ENCODE data around the gene CD276.

Gene CD276

DNA sequence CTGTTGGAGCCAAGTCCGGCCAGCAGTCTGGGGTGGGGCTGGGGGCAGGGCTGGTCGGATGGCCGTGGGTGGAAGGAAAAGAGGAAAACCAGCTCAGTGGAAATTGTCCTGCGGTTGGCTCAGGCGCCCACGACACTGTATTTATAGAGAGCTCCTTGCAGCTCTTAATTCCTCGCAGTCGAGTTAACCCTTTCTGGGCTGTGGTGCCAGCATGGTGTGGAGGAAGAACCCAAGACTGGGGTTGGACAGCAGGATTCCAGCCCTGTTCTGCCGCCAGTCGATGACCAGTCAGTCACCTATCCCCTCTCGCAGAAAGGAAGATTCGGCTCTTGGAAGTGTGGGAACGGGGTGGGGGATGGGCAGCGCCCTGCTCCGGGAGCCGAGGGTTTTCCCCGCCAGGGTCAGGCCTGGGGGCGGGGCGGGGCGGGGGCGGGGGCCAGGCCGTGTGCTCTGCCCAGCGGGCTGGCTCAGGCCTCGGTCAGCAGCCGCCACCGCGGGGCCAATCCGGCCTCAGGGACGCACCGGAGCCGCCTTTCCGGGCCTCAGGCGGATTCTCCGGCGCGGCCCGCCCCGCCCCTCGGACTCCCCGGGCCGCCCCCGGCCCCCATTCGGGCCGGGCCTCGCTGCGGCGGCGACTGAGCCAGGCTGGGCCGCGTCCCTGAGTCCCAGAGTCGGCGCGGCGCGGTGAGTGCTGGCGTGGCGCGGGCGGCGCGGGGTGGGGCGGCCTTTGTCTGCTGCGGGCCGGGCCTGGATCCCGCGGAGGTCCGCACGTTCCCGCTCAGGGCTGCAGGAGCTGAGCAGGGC lies at the start of gene CD276:
Gene CD276 (plus strand): TSS at position 607 of the 804 bp plus-strand sequence. CDS start 15,257 bp downstream, outside the sequence.
- no peak for TF ChIP-seq FOXM1 (IDR thresholded peaks at IDR 0.05; ENCODE audit: borderline replicate concordance, low read depth)
- TF ChIP-seq NFIC (IDR thresholded peaks at IDR 0.05): no peak
- peak; percentile 52 for TF ChIP-seq EGR1 (IDR thresholded peaks at IDR 0.05)
- 0 out of 2 replicates have a peak, but pooled peaks have one; percentile 7 for TF ChIP-seq TAF1 (IDR thresholded peaks at IDR 0.05; ENCODE audit: low read depth)
- TF ChIP-seq RAD21 (IDR thresholded peaks at IDR 0.05; ENCODE audit: low read depth): peak; percentile 37; the same call in 1 of the 2 replicates
- TF ChIP-seq YY1 (IDR thresholded peaks at IDR 0.05; ENCODE audit: low read depth): 0 out of 2 replicates have a peak, but pooled peaks have one; percentile 20

DNA sequence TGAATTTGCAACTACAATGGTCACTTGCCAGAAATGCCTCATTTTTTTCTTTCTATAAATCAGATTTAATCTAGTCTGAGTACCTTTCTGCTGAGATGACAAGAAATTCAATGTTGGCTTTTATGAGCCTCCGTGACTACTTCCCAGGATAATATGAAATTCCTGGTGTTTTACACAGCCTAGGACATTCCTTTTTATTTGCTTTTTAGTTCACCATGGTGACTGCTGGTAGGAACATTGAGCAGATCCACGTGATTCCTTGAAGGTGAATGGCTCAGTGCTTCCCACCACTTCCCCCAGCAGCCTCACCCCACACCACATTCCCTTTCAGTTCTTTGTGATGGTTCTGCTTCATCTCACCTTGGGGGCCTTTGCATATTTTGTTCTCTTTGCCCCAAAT lies 46.7 kb upstream of the CD276 start:
- TF ChIP-seq TEAD4 (IDR thresholded peaks at IDR 0.05) (no peak), ZBTB7A (IDR thresholded peaks at IDR 0.05; ENCODE audit: low read depth) (no peak), CREB1 (IDR thresholded peaks at IDR 0.05; ENCODE audit: low read depth) (no peak), YY1 (IDR thresholded peaks at IDR 0.05; ENCODE audit: low read depth) (no peak), NFIC (IDR thresholded peaks at IDR 0.05) (no peak), TAF1 (IDR thresholded peaks at IDR 0.05; ENCODE audit: low read depth) (no peak), EGR1 (IDR thresholded peaks at IDR 0.05) (no peak)

DNA sequence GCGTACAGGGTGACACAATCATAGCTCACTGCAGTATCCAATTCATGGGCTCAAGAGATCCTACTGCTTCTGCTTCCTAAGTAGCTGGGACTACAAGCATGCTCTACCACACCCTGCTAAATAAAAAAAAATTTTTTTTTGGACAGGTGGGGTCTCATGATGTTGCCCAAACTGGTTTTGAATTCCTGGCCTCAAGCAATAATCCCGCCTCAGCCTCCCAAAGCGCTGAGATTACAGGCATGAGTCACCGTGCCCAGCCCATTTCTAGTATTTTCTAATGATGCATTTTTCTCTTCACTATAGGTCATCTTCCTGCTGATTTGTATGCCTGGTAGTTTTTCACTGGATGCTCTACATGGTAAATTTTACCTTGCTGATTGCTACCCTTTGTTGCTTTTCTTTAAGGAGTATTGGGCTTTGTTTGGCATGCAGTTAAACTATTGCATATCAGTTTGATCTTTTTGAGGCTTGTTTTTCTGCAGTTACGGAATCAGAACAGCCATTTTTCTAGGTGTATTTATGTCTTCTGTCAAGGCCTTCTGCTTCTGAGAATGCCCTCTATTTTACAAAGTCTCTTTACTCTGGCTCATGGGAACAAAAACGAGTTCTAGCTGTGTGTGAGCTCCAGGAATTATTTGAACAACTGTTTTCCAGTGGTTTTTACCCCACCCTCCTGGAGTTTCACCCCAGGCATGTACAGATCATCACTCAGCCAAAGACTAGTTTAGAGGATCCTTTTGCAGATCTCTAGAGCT lies 36.7 kb upstream of the CD276 start:
- TF ChIP-seq FOXM1 (IDR thresholded peaks at IDR 0.05; ENCODE audit: borderline replicate concordance, low read depth) (no peak), YY1 (IDR thresholded peaks at IDR 0.05; ENCODE audit: low read depth) (no peak), TEAD4 (IDR thresholded peaks at IDR 0.05) (no peak), EGR1 (IDR thresholded peaks at IDR 0.05) (no peak), CREB1 (IDR thresholded peaks at IDR 0.05; ENCODE audit: low read depth) (no peak), ZBTB7A (IDR thresholded peaks at IDR 0.05; ENCODE audit: low read depth) (no peak), EP300 (IDR thresholded peaks at IDR 0.05; ENCODE audit: borderline replicate concordance) (no peak), TAF1 (IDR thresholded peaks at IDR 0.05; ENCODE audit: low read depth) (no peak), RAD21 (IDR thresholded peaks at IDR 0.05; ENCODE audit: low read depth) (no peak), TCF12 (IDR thresholded peaks at IDR 0.05; ENCODE audit: low read depth) (no peak), NFIC (IDR thresholded peaks at IDR 0.05) (no peak)
- TF ChIP-seq, protein P1, sequence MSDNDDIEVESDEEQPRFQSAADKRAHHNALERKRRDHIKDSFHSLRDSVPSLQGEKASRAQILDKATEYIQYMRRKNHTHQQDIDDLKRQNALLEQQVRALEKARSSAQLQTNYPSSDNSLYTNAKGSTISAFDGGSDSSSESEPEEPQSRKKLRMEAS (IDR thresholded peaks at IDR 0.05): no peak
- TF ChIP-seq, protein P2, sequence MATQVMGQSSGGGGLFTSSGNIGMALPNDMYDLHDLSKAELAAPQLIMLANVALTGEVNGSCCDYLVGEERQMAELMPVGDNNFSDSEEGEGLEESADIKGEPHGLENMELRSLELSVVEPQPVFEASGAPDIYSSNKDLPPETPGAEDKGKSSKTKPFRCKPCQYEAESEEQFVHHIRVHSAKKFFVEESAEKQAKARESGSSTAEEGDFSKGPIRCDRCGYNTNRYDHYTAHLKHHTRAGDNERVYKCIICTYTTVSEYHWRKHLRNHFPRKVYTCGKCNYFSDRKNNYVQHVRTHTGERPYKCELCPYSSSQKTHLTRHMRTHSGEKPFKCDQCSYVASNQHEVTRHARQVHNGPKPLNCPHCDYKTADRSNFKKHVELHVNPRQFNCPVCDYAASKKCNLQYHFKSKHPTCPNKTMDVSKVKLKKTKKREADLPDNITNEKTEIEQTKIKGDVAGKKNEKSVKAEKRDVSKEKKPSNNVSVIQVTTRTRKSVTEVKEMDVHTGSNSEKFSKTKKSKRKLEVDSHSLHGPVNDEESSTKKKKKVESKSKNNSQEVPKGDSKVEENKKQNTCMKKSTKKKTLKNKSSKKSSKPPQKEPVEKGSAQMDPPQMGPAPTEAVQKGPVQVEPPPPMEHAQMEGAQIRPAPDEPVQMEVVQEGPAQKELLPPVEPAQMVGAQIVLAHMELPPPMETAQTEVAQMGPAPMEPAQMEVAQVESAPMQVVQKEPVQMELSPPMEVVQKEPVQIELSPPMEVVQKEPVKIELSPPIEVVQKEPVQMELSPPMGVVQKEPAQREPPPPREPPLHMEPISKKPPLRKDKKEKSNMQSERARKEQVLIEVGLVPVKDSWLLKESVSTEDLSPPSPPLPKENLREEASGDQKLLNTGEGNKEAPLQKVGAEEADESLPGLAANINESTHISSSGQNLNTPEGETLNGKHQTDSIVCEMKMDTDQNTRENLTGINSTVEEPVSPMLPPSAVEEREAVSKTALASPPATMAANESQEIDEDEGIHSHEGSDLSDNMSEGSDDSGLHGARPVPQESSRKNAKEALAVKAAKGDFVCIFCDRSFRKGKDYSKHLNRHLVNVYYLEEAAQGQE (IDR thresholded peaks at IDR 0.05; ENCODE audit: low read depth): no peak
- TF ChIP-seq, protein P3, sequence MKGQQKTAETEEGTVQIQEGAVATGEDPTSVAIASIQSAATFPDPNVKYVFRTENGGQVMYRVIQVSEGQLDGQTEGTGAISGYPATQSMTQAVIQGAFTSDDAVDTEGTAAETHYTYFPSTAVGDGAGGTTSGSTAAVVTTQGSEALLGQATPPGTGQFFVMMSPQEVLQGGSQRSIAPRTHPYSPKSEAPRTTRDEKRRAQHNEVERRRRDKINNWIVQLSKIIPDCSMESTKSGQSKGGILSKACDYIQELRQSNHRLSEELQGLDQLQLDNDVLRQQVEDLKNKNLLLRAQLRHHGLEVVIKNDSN (IDR thresholded peaks at IDR 0.05): no peak

DNA sequence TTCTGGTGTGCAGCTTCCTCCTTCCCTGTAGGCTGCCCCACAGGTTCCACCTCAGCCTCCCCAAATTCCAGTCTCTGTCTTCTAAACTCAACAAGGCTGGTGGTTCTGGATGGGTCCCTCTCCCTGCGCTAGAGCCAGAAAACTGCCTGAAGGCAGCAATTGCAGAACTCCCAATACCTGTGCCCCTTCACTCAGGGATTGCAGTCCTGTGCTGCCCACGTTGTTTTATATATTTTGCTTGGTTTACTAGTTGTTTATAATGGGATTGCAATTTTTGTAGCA lies 36.2 kb upstream of the CD276 start:
- TF ChIP-seq, protein P2 (IDR thresholded peaks at IDR 0.05; ENCODE audit: low read depth): no peak
- TF ChIP-seq, protein P1 (IDR thresholded peaks at IDR 0.05): no peak
- TF ChIP-seq NFIC (IDR thresholded peaks at IDR 0.05) (no peak), EP300 (IDR thresholded peaks at IDR 0.05; ENCODE audit: borderline replicate concordance) (no peak), CEBPB (IDR thresholded peaks at IDR 0.05) (no peak), TAF1 (IDR thresholded peaks at IDR 0.05; ENCODE audit: low read depth) (no peak), TEAD4 (IDR thresholded peaks at IDR 0.05) (no peak), EGR1 (IDR thresholded peaks at IDR 0.05) (no peak)

DNA sequence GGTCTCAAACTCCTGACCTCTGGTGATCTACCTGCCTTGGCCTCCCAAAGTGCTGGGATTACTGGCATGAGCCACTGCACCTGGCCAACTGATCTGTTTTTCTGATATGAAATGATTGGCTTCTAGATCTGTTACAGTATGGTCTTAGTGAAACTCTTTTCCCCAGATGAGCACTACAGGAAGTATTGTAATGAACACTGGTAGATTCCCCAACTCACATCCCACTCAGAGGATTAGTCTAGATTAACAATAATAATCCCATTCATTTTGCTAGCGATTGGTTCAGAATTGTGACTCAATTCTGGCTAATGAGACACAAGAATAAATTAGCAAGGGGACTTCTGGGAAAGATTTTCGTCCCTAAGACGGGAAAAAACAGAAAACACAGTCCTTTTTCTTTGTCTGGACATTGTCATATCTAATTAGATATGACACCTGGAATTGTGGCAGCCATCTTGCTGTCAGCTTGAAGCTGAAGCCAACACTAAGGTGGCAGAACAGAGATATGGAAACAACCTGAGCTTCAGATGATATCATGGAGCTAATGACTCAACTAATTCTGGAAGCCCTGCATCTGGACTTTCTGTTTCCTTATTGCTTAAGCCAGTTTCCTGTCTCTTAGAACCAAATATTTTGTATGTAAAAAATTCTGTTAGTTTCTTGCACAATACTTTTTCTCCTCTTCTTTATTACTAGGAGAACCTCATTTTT lies 33.6 kb upstream of the CD276 start:
- TF ChIP-seq, protein P3 (IDR thresholded peaks at IDR 0.05): no peak
- TF ChIP-seq EGR1 (IDR thresholded peaks at IDR 0.05): no peak
- no peak for TF ChIP-seq RAD21 (IDR thresholded peaks at IDR 0.05; ENCODE audit: low read depth)
- no peak for TF ChIP-seq TAF1 (IDR thresholded peaks at IDR 0.05; ENCODE audit: low read depth)
- TF ChIP-seq CEBPB (IDR thresholded peaks at IDR 0.05): no peak
- TF ChIP-seq EP300 (IDR thresholded peaks at IDR 0.05; ENCODE audit: borderline replicate concordance): no peak
- TF ChIP-seq TCF12 (IDR thresholded peaks at IDR 0.05; ENCODE audit: low read depth): no peak
- no peak for TF ChIP-seq TEAD4 (IDR thresholded peaks at IDR 0.05)
- no peak for TF ChIP-seq ZBTB7A (IDR thresholded peaks at IDR 0.05; ENCODE audit: low read depth)
- TF ChIP-seq NFIC (IDR thresholded peaks at IDR 0.05): no peak
- TF ChIP-seq CREB1 (IDR thresholded peaks at IDR 0.05; ENCODE audit: low read depth): no peak
- TF ChIP-seq YY1 (IDR thresholded peaks at IDR 0.05; ENCODE audit: low read depth): no peak
- no peak for TF ChIP-seq FOXM1 (IDR thresholded peaks at IDR 0.05; ENCODE audit: borderline replicate concordance, low read depth)
- TF ChIP-seq, protein P1 (IDR thresholded peaks at IDR 0.05): no peak
- TF ChIP-seq, protein P2 (IDR thresholded peaks at IDR 0.05; ENCODE audit: low read depth): no peak
